H9 (cell line): ENCODE results near the gene AMER2. TPM values are rescaled to one million over a fixed set of nuclear protein-coding genes. Genes with fewer than 3 reads are reported as not detected.

Source experiments
- DNase-seq: peaks from one replicate; pipeline ENCODE4 v3.0.0-alpha.2; 2017
- H2AFZ ChIP-seq: one replicate; pipeline ENCODE4 v1.6.1; 2013; ENCODE audit warnings: mild to moderate bottlenecking, low read length, control low read depth, moderate library complexity
- H2AK5ac ChIP-seq: 2 replicates; pipeline ENCODE4 v1.6.1; 2013; ENCODE audit warnings: low read length, control low read depth, mixed read lengths; ENCODE audit not compliant: insufficient read length
- H2BK120ac ChIP-seq: one replicate; pipeline ENCODE4 v1.6.1; 2013; ENCODE audit warnings: low read depth, mild to moderate bottlenecking, low read length, control low read depth, inconsistent platforms; ENCODE audit not compliant: poor library complexity, severe bottlenecking
- H2BK12ac ChIP-seq: 2 replicates; pipeline ENCODE4 v1.6.1; 2013; ENCODE audit warnings: low read length, control low read depth, mixed read lengths, low read depth; ENCODE audit not compliant: insufficient read length
- H2BK15ac ChIP-seq: 2 replicates; pipeline ENCODE4 v1.6.1; 2013; ENCODE audit warnings: low read depth, low read length, control low read depth
- H2BK20ac ChIP-seq: one replicate; pipeline ENCODE4 v1.6.1; 2013; ENCODE audit warnings: low read depth, mild to moderate bottlenecking, low read length, control low read depth, inconsistent platforms; ENCODE audit not compliant: poor library complexity, severe bottlenecking
- H2BK5ac ChIP-seq: 2 replicates; pipeline ENCODE4 v1.6.1; 2013; ENCODE audit warnings: low read length, control low read depth, mixed read lengths; ENCODE audit not compliant: insufficient read length
- H3K14ac ChIP-seq: 2 replicates; pipeline ENCODE4 v1.6.1; 2013; ENCODE audit warnings: low read length, control low read depth; ENCODE audit not compliant: insufficient read depth
- H3K18ac ChIP-seq: 2 replicates; pipeline ENCODE4 v1.6.1; 2013; ENCODE audit warnings: low read depth, mild to moderate bottlenecking, mixed read lengths, low read length, control low read depth; ENCODE audit not compliant: insufficient read length
- H3K23ac ChIP-seq: 2 replicates; pipeline ENCODE4 v1.6.1; 2013; ENCODE audit warnings: low read length, control low read depth, mixed read lengths, low read depth; ENCODE audit not compliant: insufficient read length
- H3K23me2 ChIP-seq: 2 replicates; pipeline ENCODE4 v1.6.1; 2013; ENCODE audit warnings: low read depth, mild to moderate bottlenecking, mixed read lengths, low read length, control low read depth; ENCODE audit not compliant: insufficient read length, poor library complexity, severe bottlenecking
- H3K27ac ChIP-seq: 2 replicates; pipeline ENCODE4 v1.5.1; 2013; ENCODE audit warnings: low read length, control low read depth, mixed read lengths, low read depth; ENCODE audit not compliant: insufficient read length
- H3K27me3 ChIP-seq: 2 replicates; pipeline ENCODE4 v1.6.1; 2013; ENCODE audit warnings: low read length, control low read depth, inconsistent platforms; ENCODE audit not compliant: insufficient read depth
- H3K4ac ChIP-seq: 2 replicates; pipeline ENCODE4 v1.6.1; 2013; ENCODE audit warnings: low read depth, mild to moderate bottlenecking, control low read depth, inconsistent platforms, low read length, moderate library complexity
- H3K4me1 ChIP-seq: 2 replicates; pipeline ENCODE4 v1.6.1; 2013; ENCODE audit warnings: low read length, control low read depth, inconsistent platforms; ENCODE audit not compliant: insufficient read depth
- H3K4me2 ChIP-seq: 2 replicates; pipeline ENCODE4 v1.6.1; 2013; ENCODE audit warnings: low read length, control low read depth, mixed read lengths; ENCODE audit not compliant: insufficient read length, insufficient read depth
- H3K56ac ChIP-seq: 2 replicates; pipeline ENCODE4 v1.6.1; 2013; ENCODE audit warnings: low read depth, mild to moderate bottlenecking, mixed read lengths, low read length, control low read depth; ENCODE audit not compliant: insufficient read length
- H3K79me1 ChIP-seq: 2 replicates; pipeline ENCODE4 v1.6.1; 2013; ENCODE audit warnings: low read depth, mild to moderate bottlenecking, moderate library complexity, low read length, control low read depth, inconsistent platforms; ENCODE audit not compliant: insufficient read depth, poor library complexity, severe bottlenecking
- H3K79me2 ChIP-seq: 2 replicates; pipeline ENCODE4 v1.6.1; 2013; ENCODE audit warnings: low read length, control low read depth, inconsistent platforms; ENCODE audit not compliant: insufficient read depth
- H3K9ac ChIP-seq: 2 replicates; pipeline ENCODE4 v1.6.1; 2013; ENCODE audit warnings: low read length, control low read depth, mixed read lengths; ENCODE audit not compliant: insufficient read length; ENCODE audit errors: extremely low read depth
- H3K9me3 ChIP-seq: one replicate; pipeline ENCODE4 v1.6.1; 2013; ENCODE audit warnings: low read depth, low read length, inconsistent platforms; ENCODE audit not compliant: control insufficient read depth
- H3T11ph ChIP-seq: one replicate; pipeline ENCODE4 v1.6.1; 2013; ENCODE audit warnings: mild to moderate bottlenecking, low read length, control low read depth, inconsistent platforms
- H4K20me1 ChIP-seq: one replicate; pipeline ENCODE4 v1.6.1; 2013; ENCODE audit not compliant: control insufficient read depth, insufficient read length, insufficient read depth
- H4K5ac ChIP-seq: 2 replicates; pipeline ENCODE4 v1.6.1; 2013; ENCODE audit warnings: low read depth, mild to moderate bottlenecking, mixed read lengths, low read length, control low read depth; ENCODE audit not compliant: insufficient read length
- H4K8ac ChIP-seq: replicated peaks from 2 replicates; pipeline ENCODE4 v1.6.1; 2013; ENCODE audit warnings: low read length, control low read depth, mixed read lengths, low read depth; ENCODE audit not compliant: insufficient read length
- H4K91ac ChIP-seq: 2 replicates; pipeline ENCODE4 v1.6.1; 2013; ENCODE audit warnings: low read depth, mild to moderate bottlenecking, moderate library complexity, mixed read lengths, low read length, control low read depth; ENCODE audit not compliant: insufficient read length
- H3K27ac Mint-ChIP-seq, 3 experiments: 2 replicates in 2 of 3; 3 replicates in 1 of 3; pipeline ENCODE4 v1.8.0; 2020 to 2021; ENCODE audit warnings: mixed read lengths in 3 of 3, mild to moderate bottlenecking in 1 of 3, moderate library complexity in 1 of 3
- H3K27me3 Mint-ChIP-seq: 2 replicates; pipeline ENCODE4 v1.8.0; 2021; ENCODE audit warnings: low read depth, mild to moderate bottlenecking, moderate library complexity, mixed read lengths
- H3K36me3 Mint-ChIP-seq, 3 experiments: 2 replicates in 2 of 3; 3 replicates in 1 of 3; pipeline ENCODE4 v1.8.0; 2020 to 2021; ENCODE audit warnings: low read depth in 3 of 3, mixed read lengths in 3 of 3; ENCODE audit not compliant: insufficient read depth in 1 of 3
- H3K4me1 Mint-ChIP-seq, 2 experiments: 2 replicates each; pipeline ENCODE4 v1.8.0; 2020; ENCODE audit warnings: mixed read lengths in 2 of 2
- H3K4me3 Mint-ChIP-seq, 2 experiments: 2 replicates in 1 of 2; 3 replicates in 1 of 2; pipeline ENCODE4 v1.8.0; 2020 to 2021; ENCODE audit warnings: mild to moderate bottlenecking in 2 of 2, mixed read lengths in 2 of 2, moderate library complexity in 1 of 2
- H3K9me3 Mint-ChIP-seq, 2 experiments: 2 replicates in 1 of 2; 3 replicates in 1 of 2; pipeline ENCODE4 v1.8.0; 2020; ENCODE audit warnings: mild to moderate bottlenecking in 2 of 2, mixed read lengths in 2 of 2, moderate library complexity in 1 of 2
- WGBS: extraction: QIAGEN DNeasy Blood & Tissue Kit; methylation state at CpG from one replicate; pipeline ENCODE4 v1.1.7; 2013; ENCODE audit warnings: missing lambda C conversion rate, low lambda C conversion rate, mixed read lengths; ENCODE audit not compliant: insufficient read length; ENCODE audit errors: extremely low coverage; 5-methylcytosine and 5-hydroxymethylcytosine counted together
- total RNA-seq: library from RNA; stranded (reverse); gene quantifications from 2 replicates; pipeline ENCODE4 v1.2.1, GENCODE V29; 2021
- TF ChIP-seq, protein P1 (sequence below): fragments of 200-600 bp; sonication (generic); conservative IDR thresholded peaks from 3 replicates; pipeline ENCODE4 v1.8.0; 2021; ENCODE audit warnings: antibody characterized with exemption, mild to moderate bottlenecking

The AMER2 gene
- total RNA-seq, 1 experiment from 2014 or later = 0.02 TPM

DNA sequence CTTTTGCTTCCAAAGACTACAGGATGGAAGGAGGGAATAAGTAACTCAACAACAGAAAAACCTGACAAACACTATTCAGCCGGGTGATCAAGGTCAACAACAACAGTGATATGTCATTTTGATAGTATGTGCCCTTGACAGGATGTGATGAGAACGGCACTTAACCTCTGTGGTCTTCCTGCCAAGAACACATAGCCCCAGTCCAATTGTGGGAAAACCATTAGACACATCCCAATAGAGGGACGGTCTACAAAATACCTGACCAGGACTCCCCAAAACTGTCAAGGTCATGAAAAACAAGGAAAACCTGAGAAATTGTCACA is 43.1 kb upstream of the AMER2 start:
- Histone ChIP-seq H3K9ac (no peak overlapping the region), H3K9me3 (no peaks in the 10 kb centered on the region), H3K4me2 (no peak overlapping the region), H2BK12ac (no peak overlapping the region), H4K20me1 (no peaks in the 10 kb centered on the region), H3K4ac (no peak overlapping the region), H2BK120ac (no peak overlapping the region), H2AFZ (no peak overlapping the region), H3K23me2 (no peaks in the 10 kb centered on the region), H3K79me2 (no peaks in the 10 kb centered on the region), H3K4me1 (no peaks in the 10 kb centered on the region; the same call in 1 of the 2 replicates), H2AK5ac (no peak overlapping the region), H3K79me1 (no peaks in the 10 kb centered on the region), H2BK20ac (no peak overlapping the region), H3K14ac (no peak overlapping the region), H3K18ac (no peak overlapping the region), H4K8ac (no peak overlapping the region), H2BK5ac (no peak overlapping the region), H3K23ac (no peak overlapping the region), H3K27ac (no peak overlapping the region), H3K27me3 (no peaks in the 10 kb centered on the region; the same call in 1 of the 2 replicates), H2BK15ac (no peak overlapping the region), H3K56ac (no peak overlapping the region), H3T11ph (no peak overlapping the region), H4K5ac (no peak overlapping the region), H4K91ac (no peak overlapping the region)
- Mint-ChIP-seq H3K27ac (no peak overlapping the region), H3K4me1 (peaks cover 11 to 12% of the 10 kb centered on the region in 2 experiments), H3K27me3 (no peaks in the 10 kb centered on the region), H3K9me3 (no peaks in the 10 kb centered on the region; a peak in 1 of 5 replicates), H3K36me3 (no peaks in the 10 kb centered on the region), H3K4me3 (no peak overlapping the region)
- no peak for DNase-seq
- TF ChIP-seq, protein P1, sequence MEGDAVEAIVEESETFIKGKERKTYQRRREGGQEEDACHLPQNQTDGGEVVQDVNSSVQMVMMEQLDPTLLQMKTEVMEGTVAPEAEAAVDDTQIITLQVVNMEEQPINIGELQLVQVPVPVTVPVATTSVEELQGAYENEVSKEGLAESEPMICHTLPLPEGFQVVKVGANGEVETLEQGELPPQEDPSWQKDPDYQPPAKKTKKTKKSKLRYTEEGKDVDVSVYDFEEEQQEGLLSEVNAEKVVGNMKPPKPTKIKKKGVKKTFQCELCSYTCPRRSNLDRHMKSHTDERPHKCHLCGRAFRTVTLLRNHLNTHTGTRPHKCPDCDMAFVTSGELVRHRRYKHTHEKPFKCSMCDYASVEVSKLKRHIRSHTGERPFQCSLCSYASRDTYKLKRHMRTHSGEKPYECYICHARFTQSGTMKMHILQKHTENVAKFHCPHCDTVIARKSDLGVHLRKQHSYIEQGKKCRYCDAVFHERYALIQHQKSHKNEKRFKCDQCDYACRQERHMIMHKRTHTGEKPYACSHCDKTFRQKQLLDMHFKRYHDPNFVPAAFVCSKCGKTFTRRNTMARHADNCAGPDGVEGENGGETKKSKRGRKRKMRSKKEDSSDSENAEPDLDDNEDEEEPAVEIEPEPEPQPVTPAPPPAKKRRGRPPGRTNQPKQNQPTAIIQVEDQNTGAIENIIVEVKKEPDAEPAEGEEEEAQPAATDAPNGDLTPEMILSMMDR = no peak
- no CpG with 5 or more reads among the region's 3 CpGs for WGBS
